ENCODE results near the gene HEATR5B. TPM values are rescaled to one million over a fixed set of nuclear protein-coding genes. Genes with fewer than 3 reads are reported as not detected.
A peak's percentile ranks its signal among the peaks of the same experiment; 100 is the strongest.
"Not testable (repeated sequence)": the region's sequence is repeated elsewhere in the genome, so short reads cannot be mapped to it uniquely, and the experiment has no call there.

HEATR5B gene
- polyA plus RNA-seq, 3 donors from 2014 or later = 6.2 to 14.5 (median 6.5) TPM

DNA sequence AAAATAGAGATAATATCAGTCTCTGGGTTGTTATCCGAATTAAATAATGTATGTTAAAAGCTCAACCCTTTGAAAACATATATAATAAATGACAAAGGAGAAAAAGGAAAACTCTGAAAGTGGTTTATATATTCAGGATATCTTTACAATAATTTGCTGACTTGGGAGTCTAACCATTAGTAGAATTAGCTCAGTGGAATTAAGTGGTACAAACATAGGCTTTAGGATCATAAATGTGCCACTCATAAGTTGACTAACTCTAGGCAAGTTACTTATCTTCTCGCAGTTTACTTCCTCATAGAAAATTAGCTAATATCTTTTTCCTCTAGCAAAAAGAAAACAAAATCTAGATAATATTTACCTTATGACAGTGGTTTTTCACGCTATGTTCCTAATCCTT lies 44.6 kb downstream of the HEATR5B start:
- no peaks in the 10 kb centered on the region for H3K4me1 Mint-ChIP-seq
- H3K27ac Mint-ChIP-seq = no peak overlapping the region
- DNase-seq = no peak
- H3K4me3 Mint-ChIP-seq = no peak overlapping the region
- no peaks in the 10 kb centered on the region for H3K9me3 Mint-ChIP-seq
- no peaks in the 10 kb centered on the region for H3K27me3 Mint-ChIP-seq (ENCODE audit: low read depth in 3 of 3)
- H3K36me3 Mint-ChIP-seq = peaks cover 11 to 36% (median 17%) of the 10 kb centered on the region in 3 donors

DNA sequence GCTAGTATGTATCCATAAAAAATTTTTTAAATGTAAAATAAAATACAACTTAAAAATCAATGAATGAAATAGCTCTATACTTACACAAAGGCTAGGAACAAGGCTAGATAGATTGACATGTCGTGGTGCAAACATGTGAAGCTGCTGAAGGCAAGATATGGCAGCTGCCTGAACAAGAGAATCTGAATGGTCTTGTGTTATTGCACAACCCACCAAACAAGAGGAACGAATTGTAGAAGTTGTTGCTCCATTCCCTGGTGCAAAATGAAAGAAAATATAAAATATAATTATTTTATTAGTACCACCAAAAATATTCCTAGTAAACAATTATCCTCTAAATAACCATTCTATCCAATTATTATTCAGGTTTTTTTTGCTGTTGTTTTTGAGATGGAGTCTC lies 46.4 kb downstream of the HEATR5B start:
- no peak for DNase-seq
- peaks cover 9 to 33% (median 13%) of the 10 kb centered on the region in 3 donors for H3K36me3 Mint-ChIP-seq
- H3K27ac Mint-ChIP-seq = no peak overlapping the region
- no peaks in the 10 kb centered on the region for H3K9me3 Mint-ChIP-seq
- no peaks in the 10 kb centered on the region for H3K4me1 Mint-ChIP-seq
- H3K27me3 Mint-ChIP-seq (ENCODE audit: low read depth in 3 of 3) = no peaks in the 10 kb centered on the region
- no peak overlapping the region for H3K4me3 Mint-ChIP-seq

GRCh38 chr2:37029758-37030157 lies 54.4 kb downstream of the HEATR5B start:
- H3K4me3 Mint-ChIP-seq = no peak overlapping the region
- no peaks in the 10 kb centered on the region for H3K9me3 Mint-ChIP-seq
- no peak for DNase-seq
- no peak overlapping the region for H3K27ac Mint-ChIP-seq
- peaks cover 25 to 48% (median 28%) of the 10 kb centered on the region in 3 donors for H3K36me3 Mint-ChIP-seq
- peaks cover 0 to 2% (median 0%) of the 10 kb centered on the region in 3 donors for H3K27me3 Mint-ChIP-seq (ENCODE audit: low read depth in 3 of 3)
- H3K4me1 Mint-ChIP-seq = no peaks in the 10 kb centered on the region

GRCh38 chr2:37026050-37026449 lies 58.1 kb downstream of the HEATR5B start:
- H3K27ac Mint-ChIP-seq = peak overlapping the region in 1 of 6 donors; percentile 34
- peaks cover 19 to 53% (median 21%) of the 10 kb centered on the region in 3 donors for H3K36me3 Mint-ChIP-seq
- H3K4me3 Mint-ChIP-seq = no peak overlapping the region
- H3K27me3 Mint-ChIP-seq (ENCODE audit: low read depth in 3 of 3) = no peaks in the 10 kb centered on the region
- DNase-seq = no peak
- no peaks in the 10 kb centered on the region for H3K4me1 Mint-ChIP-seq
- no peaks in the 10 kb centered on the region for H3K9me3 Mint-ChIP-seq

DNA sequence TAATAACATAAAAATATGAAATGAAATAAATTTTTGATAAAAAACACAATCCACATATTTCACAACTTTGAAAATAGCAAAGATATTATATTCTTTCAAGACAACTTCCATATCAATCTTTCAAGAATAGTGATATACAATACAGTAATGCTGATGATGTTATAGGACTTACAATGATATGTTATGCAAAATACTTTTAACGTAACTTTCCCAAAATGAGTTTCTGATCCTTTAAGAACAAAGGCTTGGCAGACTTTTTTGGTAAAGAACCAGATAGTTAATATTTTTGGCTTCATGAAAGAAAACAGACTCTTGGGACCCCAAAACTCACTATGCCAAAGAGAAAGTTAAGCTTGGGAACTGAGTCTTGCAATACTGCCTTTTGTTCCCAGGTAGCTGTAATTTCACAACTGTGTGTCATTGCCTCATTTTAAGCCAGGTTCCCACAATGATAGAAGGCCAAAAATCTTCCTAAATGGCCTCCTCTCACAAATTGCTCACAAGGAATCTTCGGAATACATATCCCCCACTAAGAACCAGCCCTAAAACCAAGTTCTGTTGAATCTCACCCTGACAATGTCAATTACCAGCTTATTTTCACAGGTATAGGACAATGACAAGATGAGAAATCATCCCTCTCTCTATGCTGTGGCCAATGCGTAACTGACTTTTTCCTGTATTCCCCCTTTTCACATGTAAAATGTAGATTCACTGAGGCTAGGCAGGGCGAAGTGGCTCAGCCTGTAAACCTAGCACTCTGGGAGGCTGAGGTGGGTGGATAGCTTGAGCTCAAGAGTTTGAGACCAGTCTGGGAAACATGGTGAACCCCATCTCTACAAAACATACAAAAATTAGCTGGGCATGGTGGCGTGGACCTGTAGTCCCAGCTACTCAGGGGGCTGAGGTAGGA lies 63.0 kb downstream of the HEATR5B start:
- DNase-seq = no peak
- Mint-ChIP-seq H3K4me3 (no peak overlapping the region), H3K27me3 (ENCODE audit: low read depth in 3 of 3) (no peaks in the 10 kb centered on the region), H3K36me3 (peaks cover 19 to 59% (median 21%) of the 10 kb centered on the region in 3 donors), H3K9me3 (no peaks in the 10 kb centered on the region), H3K4me1 (no peaks in the 10 kb centered on the region), H3K27ac (peak overlapping the region in 1 of 6 donors; percentile 30)

DNA sequence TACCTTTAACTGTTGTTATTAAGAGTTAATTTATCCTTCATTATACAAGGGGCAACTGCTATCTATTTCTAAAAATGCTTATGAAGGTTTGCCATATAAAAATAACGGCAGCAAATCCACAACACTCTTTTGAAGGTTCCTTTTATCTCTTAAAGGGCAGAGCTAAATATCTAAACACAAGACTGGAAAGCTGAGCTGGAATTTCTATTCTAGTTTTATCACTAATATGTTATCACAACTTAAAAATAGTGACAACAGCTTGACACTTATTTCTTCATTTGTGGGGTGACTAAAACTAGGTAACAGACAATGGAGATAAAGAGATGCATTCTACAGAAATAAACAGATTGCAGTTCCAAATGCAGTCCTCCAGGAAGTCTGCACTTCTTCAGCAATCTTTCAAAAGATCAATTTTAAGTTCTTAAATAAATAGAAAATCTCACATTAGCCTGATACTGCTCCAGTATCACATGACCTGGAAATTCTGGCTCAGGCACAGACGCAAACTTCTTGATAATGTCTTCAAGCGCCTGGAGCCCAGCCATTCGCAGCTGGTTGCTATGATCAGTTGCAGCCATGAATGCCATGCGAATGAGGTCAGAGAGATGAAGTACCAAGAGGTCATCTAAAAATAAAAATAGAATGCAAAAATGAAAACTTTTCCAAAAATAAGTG lies 63.8 kb downstream of the HEATR5B start:
- no peaks in the 10 kb centered on the region for H3K9me3 Mint-ChIP-seq
- DNase-seq = no peak
- H3K4me1 Mint-ChIP-seq = no peaks in the 10 kb centered on the region
- no peaks in the 10 kb centered on the region for H3K27me3 Mint-ChIP-seq (ENCODE audit: low read depth in 3 of 3)
- H3K36me3 Mint-ChIP-seq = peaks cover 19 to 62% (median 21%) of the 10 kb centered on the region in 3 donors
- H3K27ac Mint-ChIP-seq = no peak overlapping the region
- no peak overlapping the region for H3K4me3 Mint-ChIP-seq

- peaks cover 0 to 5% of the 10 kb centered on the region in 2 donors for H3K4me1 Mint-ChIP-seq
- no peak overlapping the region for H3K27ac Mint-ChIP-seq
- no peak for DNase-seq
- no peak overlapping the region for H3K4me3 Mint-ChIP-seq
- H3K9me3 Mint-ChIP-seq = no peaks in the 10 kb centered on the region
- H3K36me3 Mint-ChIP-seq = peaks cover 33 to 44% (median 34%) of the 10 kb centered on the region in 3 donors
- peaks cover 0 to 5% (median 2%) of the 10 kb centered on the region in 3 donors for H3K27me3 Mint-ChIP-seq (ENCODE audit: low read depth in 3 of 3)
These were observed 70.9 kb downstream of the HEATR5B start for GRCh38 chr2:37013315-37013641.

- Mint-ChIP-seq H3K27me3 (ENCODE audit: low read depth in 3 of 3) (peaks cover 0 to 5% (median 2%) of the 10 kb centered on the region in 3 donors), H3K4me3 (no peak overlapping the region), H3K4me1 (peaks cover 0 to 5% of the 10 kb centered on the region in 2 donors), H3K36me3 (peaks cover 28 to 38% (median 32%) of the 10 kb centered on the region in 3 donors), H3K9me3 (no peaks in the 10 kb centered on the region), H3K27ac (peak overlapping the region in 2 of 6 donors; percentile 14 to 67)
- no peak for DNase-seq
These were observed 73.0 kb downstream of the HEATR5B start for GRCh38 chr2:37011130-37011529.

GRCh38 chr2:37005118-37005868 lies 78.9 kb downstream of the HEATR5B start:
- Mint-ChIP-seq H3K27ac (peak overlapping the region in 5 of 6 donors; percentile 20 to 72 (median 58)), H3K4me1 (peaks cover 9 to 13% of the 10 kb centered on the region in 2 donors), H3K9me3 (no peaks in the 10 kb centered on the region), H3K4me3 (peak overlapping the region; percentile 42 to 70 (median 62)), H3K36me3 (peaks cover 19 to 33% (median 23%) of the 10 kb centered on the region in 3 donors), H3K27me3 (ENCODE audit: low read depth in 3 of 3) (peaks cover 0 to 1% (median 0%) of the 10 kb centered on the region in 3 donors)
- DNase-seq = peak; percentile 13 to 42 (median 34)

GRCh38 chr2:37000988-37001556 lies 83.1 kb downstream of the HEATR5B start:
- no peak overlapping the region for H3K4me3 Mint-ChIP-seq
- DNase-seq = no peak
- H3K27me3 Mint-ChIP-seq (ENCODE audit: low read depth in 3 of 3) = no peaks in the 10 kb centered on the region
- H3K27ac Mint-ChIP-seq = peak overlapping the region in 1 of 6 donors; percentile 34
- H3K9me3 Mint-ChIP-seq = no peaks in the 10 kb centered on the region
- peaks cover 9 to 13% of the 10 kb centered on the region in 2 donors for H3K4me1 Mint-ChIP-seq
- H3K36me3 Mint-ChIP-seq = peaks cover 10 to 36% (median 23%) of the 10 kb centered on the region in 3 donors

- H3K36me3 Mint-ChIP-seq = peaks cover 10 to 36% (median 23%) of the 10 kb centered on the region in 3 donors
- no peak for DNase-seq
- H3K4me3 Mint-ChIP-seq = no peak overlapping the region
- H3K9me3 Mint-ChIP-seq = no peaks in the 10 kb centered on the region
- no peak overlapping the region for H3K27ac Mint-ChIP-seq
- peaks cover 7 to 8% of the 10 kb centered on the region in 2 donors for H3K4me1 Mint-ChIP-seq
- no peaks in the 10 kb centered on the region for H3K27me3 Mint-ChIP-seq (ENCODE audit: low read depth in 3 of 3)
These were observed 83.9 kb downstream of the HEATR5B start for GRCh38 chr2:37000318-37000717.

DNA sequence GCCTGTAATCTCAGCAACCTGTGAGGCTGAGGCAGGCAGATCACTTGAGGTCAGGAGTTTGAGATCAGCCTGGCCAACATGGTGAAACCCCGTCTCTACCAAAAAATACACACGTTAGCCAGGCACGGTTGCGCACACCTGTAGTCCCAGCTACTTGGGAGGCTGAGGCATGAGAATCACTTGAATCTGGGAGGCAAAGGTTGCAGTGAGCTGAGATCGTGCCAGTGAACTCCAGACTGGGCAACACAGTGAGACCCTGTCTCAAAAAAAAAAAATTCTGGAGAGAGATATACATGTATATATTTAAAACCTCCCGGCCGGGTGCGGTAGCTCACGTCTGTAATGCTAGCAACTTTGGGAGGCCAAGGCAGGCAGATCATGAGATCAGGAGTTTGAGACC lies 84.8 kb downstream of the HEATR5B start:
- not testable (repeated sequence) for H3K4me1 Mint-ChIP-seq; H3K9me3 Mint-ChIP-seq; H3K4me3 Mint-ChIP-seq; H3K27me3 Mint-ChIP-seq (ENCODE audit: low read depth in 3 of 3); DNase-seq; H3K27ac Mint-ChIP-seq
- peaks cover 10 to 29% (median 21%) of the 10 kb centered on the region in 3 donors for H3K36me3 Mint-ChIP-seq

DNA sequence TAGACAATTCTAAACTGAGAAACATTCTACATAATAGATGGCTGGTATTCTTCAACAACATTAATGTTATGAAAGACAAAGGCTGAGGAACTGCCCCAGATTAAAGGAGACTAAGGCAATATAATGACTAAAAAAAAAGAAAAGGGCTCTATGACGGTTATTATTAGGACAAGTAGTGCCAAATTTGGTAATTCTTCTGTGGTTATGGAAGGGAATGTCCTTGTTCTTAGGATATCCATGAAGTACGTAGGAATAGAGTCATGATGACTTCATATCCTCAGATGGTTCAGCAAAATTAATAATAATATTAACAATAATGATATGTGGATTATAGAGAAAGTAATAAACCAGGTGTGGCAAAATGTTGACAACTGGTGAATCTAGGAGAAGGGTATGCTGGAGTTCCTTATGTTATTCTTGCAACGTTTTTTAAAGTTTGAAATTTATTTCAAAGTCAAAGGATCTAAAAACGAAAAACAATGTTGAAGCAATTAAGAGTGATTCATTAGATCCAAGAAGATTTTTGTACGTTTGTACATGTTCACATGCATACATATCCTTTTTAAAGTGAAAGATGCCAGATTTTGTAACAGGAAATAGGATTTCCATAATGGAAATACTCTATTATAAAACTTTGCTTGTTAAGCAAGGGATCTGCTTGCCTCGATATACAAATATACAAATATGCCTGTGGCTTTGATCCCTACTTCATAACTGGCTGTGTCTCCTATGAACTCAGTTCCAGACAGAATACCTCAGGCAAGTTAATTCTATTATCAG lies 90.1 kb downstream of the HEATR5B start:
- no peak for DNase-seq
- Mint-ChIP-seq H3K9me3 (no peaks in the 10 kb centered on the region), H3K4me3 (no peak overlapping the region), H3K4me1 (no peaks in the 10 kb centered on the region), H3K27ac (peak overlapping the region in 1 of 6 donors; percentile 56), H3K27me3 (ENCODE audit: low read depth in 3 of 3) (no peaks in the 10 kb centered on the region), H3K36me3 (peaks cover 17 to 23% (median 17%) of the 10 kb centered on the region in 3 donors)

All from immature natural killer cell (primary cell).